PFSK-1 (cell line): ENCODE results near the gene FAXDC2.

Experiments
- POLR2AphosphoS5 ChIP-seq: IDR thresholded peaks from 2 replicates; pipeline ENCODE4 v1.6.1; 2012; ENCODE audit warnings: low read depth, mild to moderate bottlenecking, control low read depth, low read length, moderate library complexity
- REST ChIP-seq, 2 experiments: IDR thresholded peaks; 2 replicates each; pipeline versions ENCODE4 v1.6.1 to v1.8.0; 2011 to 2012; ENCODE audit warnings: low read depth in 2 of 2, low read length in 2 of 2, control low read depth in 1 of 2, inconsistent platforms in 1 of 2, mild to moderate bottlenecking in 1 of 2, moderate library complexity in 1 of 2; ENCODE audit not compliant: insufficient read depth in 1 of 2
- SIN3A ChIP-seq: IDR thresholded peaks from 2 replicates; pipeline ENCODE4 v1.6.1; 2012; ENCODE audit warnings: mild to moderate bottlenecking, low read length, moderate library complexity, borderline replicate concordance; ENCODE audit not compliant: insufficient read depth
- TAF1 ChIP-seq: IDR thresholded peaks from 2 replicates; pipeline ENCODE4 v1.6.1; 2012; ENCODE audit warnings: low read length, control low read depth, borderline replicate concordance; ENCODE audit not compliant: insufficient read depth

DNA sequence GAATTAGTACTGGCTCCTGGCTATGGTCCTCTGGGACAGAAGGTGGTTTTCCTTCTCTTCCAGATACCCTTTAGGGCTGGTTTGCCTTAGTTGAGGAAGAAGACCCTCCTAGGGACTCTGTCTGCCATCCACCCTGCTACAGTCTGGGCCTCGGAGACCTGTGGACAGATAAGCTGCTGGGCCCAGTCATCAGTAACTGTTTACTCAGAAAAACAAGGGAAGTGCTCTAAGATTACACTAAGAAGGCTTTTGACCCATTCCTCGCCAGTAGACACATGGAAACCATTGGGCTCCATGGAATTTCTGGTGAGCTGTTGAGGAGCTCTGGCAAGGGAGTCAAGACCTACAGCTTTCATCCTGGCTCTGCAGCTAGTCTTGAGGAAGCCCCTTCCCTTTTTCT is 64.0 kb downstream of the FAXDC2 start:
- TF ChIP-seq POLR2AphosphoS5 = no peak
- no peak for TF ChIP-seq SIN3A
- no peak for TF ChIP-seq TAF1
- no peak for TF ChIP-seq REST (IDR thresholded peaks at IDR 0.05; ENCODE audit: insufficient read depth in 1 of 2, low read depth in 2 of 2, low read length in 2 of 2)
